C4-2B (cell line): Measurements from ENCODE around the gene PEX19.

Source experiments
- CTCF ChIP-seq: fragments of 450-650 bp; conservative IDR thresholded peaks from 2 replicates; pipeline ENCODE4 v1.5.1; 2017; ENCODE audit warnings: mild to moderate bottlenecking
- ZFX ChIP-seq: fragments of 450-650 bp; IDR thresholded peaks from 2 replicates; pipeline ENCODE4 v1.6.1; 2017

GRCh38 chr1:160308451-160309184 lies 23.7 kb upstream of the PEX19 start:
- TF ChIP-seq CTCF (no peak), ZFX (no peak)
